Measurements from ENCODE around the gene GNAZ.
A peak's percentile ranks its signal among the peaks of the same experiment; 100 is the strongest.
"Not testable (repeated sequence)": the region's sequence is repeated elsewhere in the genome, so short reads cannot be mapped to it uniquely, and the experiment has no call there.

The GNAZ gene

DNA sequence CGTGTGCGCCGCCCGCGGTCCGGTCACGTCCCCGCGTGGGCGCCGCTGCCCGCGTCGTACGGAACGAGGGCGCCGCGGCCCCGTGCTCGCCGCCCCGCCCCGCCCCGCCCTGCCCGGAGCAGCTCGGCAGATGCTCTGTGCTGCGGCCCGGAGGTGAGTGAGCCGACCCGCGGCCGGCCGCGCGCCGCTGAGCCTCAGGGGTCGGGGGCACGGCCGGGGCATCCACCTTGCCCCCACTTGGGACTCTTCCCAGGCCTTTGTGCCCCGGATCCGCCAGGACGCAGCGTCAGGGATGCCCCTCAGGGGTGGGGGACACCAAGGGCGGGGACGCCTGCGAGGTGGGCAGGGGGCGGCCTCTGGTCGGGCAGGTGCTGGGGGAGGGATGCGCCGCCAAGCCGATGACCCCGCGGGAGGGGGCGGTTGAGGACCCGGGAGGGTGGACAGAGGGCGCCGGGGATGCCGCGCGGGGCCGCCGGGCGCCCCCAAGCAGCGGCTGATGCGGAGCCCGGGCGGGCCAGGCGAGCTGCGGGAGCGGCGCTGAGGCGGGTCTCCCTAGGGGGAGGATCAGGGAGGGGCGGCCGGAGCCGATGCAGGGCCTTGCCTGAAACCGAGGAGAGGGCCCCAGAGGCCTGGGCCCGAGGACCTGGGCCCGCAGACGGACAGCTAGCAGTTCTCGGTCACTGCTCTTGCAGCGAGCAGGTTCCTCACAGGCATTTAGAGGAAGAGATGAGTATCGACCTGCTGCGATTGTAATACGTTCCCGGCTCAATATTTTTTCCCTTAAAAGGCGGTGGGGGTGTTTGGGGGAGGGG, at the start of gene GNAZ:
Gene GNAZ (plus strand): TSS at position 102 of the 812 bp plus-strand sequence. CDS start 25,177 bp downstream, outside the sequence.
- no peak for DNase-seq

DNA sequence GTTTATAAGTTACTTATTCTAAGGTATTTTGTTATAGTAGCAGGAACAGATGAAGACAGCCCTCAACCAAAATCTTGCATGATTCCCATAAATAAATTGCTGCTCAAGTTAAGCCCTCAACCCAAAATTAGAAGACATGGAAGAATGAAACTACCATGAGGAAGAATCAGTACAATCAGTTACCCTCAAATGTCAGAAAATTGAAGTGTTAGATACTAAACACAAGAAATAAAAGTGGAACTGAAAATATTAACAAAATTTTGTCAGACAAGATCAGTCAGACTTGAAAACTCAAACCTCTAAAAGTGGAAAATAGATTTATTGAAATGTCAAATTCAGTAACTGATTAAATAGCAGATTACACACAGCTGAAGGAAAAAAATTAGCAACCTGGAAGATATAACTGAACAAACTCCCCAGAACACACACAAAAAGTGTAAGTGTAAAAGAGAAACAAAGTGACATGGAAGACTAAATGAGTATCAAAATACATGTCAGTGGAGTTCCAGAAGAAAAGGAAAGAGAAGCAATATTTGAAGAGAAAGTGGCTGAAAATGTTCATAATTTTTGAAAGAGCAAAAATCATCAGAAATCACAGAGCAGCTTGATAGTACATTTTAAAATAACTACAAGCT, 49.5 kb upstream of the GNAZ start:
- no peak for DNase-seq

DNA sequence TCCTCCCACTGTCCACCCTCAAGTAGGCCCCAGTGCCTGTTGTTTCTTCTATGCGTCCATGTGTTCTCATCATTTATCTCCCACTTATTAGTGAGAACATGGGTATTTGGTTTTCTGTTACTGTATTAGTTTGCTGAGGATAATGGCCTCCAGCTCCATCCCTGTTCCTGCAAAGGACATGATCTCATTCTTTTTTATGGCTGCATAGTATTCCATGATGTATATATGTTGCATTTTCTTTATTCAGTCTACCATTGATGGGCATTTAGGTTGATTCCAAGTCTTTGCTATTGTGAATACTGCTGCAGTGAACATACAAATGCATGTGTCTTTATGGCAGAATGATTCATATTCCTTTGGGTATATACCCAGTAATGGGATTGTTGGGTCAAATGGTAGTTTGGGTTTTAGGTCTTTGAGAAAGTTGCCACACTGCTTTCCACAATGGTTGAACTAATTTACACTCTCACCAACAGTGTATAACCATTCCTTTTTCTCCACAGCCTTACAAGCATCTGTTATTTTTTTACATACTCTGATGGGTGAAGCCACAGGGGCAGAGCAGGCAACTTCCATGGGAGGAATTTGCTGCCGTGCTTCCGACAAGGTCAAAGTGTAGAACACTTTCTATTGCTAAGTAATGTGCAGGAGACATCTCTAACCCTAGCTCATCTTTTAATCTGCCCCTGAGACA, 48.5 kb upstream of the GNAZ start:
- DNase-seq = not testable (repeated sequence)

DNA sequence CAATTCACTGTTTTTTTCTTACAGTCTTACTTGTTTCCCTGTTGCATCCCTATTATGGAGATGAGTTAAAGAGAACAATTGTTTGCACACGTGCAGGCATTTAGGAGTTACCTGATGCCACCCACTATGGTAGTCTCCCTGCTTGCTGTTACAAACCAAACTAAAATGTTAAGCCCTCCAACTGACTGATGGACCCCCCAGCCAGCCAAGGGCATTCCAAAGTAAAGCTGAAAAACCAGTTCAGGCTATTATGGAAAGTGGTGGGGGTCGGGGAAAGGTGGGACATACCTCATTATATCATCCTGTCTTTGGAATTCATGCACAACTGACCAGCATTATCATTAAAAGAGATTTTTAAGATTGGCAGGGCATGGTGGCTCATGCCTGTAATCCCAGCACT, 47.0 kb upstream of the GNAZ start:
- no peak for DNase-seq

DNA sequence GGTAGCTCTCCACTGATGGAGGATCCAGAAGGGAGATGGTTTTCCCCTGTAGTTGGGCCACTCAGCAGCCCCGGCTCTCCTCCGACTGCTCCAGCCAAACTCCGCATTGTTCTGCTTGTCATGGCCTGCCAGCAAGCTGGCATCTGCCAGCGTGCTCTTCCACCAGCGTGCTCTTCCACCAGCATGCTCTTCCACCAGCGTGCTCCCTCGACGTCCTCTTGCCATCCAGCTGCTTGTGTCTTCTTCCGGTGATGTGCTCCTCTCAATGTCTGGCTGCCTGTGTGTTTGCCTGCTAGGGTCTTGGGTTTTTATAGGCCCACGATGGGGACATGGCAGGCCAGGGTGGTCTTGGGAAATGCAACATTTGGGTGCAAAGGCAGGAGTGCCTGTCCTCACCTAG, 43.5 kb upstream of the GNAZ start:
- no peak for DNase-seq

DNA sequence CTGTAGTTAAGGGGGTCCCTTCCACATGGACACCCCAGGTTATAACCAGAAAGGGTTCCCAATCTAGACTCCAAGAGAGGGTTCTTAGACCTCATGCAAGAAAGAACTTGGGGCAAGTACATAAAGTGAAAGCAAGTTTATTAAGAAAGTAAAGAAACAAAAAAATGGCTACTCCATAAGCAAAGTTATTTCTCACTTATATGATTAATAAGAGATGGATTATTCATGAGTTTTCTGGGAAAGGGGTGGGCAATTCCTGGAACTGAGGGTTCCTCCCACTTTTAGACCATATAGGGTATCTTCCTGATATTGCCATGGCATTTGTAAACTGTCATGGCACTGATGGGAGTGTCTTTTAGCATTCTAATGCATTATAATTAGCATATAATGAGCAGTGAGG, 42.5 kb upstream of the GNAZ start:
- DNase-seq = not testable (repeated sequence)

DNA sequence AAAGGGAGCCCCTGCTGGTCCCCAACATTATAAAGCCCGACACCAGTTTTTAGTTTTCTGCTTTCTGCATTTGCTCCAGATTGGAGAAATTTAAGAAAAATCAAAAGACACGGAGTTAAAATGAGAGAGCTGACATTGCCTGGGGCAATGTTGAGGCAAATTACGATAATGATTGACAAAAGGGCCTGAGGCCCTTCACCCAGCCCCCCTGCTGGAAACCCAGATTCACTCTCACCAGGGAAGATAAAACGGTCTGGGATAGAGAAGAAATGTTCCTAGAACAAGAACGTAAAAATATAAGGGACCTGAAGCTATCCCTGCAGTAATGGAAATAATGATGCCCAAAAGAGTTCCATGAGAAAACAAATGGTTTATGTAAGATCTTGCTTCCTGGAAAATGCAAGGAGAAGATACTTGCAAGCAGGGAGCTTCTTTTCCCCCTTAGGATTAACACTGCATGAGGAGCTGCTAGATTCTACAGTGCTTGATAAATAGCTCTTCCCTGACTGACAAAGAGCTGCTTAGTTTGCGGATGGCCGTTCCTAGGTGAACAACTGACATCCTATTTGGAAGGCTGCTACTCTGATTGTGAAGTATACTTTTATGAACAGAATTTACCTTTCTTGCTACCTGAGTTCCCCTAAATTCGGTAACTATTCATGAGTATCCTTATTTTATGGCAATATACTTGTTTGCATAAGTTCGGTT, 40.6 kb upstream of the GNAZ start:
- DNase-seq = no peak

DNA sequence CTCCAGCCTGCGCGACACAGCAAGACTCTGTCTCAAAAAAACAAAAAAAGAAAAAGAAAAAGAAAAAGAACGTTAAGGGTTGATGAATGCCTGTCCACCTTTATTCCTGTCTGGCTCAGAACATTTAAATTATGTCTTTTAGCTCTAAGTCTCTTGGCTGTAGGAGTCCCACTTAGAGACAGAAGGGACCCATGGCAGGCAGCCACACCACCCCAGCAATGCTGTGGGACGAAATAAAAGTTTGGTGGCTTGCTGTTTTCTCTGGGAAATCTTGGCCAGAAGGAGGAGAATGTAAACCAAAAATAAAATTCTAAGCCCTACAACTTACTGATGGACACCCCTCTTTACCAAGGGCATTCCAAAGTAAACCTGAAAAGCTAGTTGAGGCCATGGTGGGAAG, 38.9 kb upstream of the GNAZ start:
- DNase-seq = no peak

DNA sequence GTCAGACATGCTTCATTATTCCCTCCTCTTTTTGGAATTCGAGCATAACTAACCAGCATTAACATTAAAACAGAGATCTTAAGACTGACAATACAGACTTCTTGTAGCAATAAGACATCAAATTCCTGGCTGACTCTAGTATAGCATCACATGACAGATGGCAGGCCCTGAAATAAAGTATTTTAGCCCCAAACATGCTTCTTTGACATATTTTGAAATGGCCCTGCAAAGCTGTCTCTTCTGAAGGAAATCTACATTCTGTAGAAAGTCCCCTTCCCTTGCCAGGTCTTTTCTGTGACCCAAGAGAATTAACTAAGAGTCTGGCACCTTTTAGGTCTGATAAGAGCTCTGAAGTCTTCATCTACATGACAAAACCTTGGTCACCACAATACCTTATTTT, 38.5 kb upstream of the GNAZ start:
- DNase-seq = no peak

DNA sequence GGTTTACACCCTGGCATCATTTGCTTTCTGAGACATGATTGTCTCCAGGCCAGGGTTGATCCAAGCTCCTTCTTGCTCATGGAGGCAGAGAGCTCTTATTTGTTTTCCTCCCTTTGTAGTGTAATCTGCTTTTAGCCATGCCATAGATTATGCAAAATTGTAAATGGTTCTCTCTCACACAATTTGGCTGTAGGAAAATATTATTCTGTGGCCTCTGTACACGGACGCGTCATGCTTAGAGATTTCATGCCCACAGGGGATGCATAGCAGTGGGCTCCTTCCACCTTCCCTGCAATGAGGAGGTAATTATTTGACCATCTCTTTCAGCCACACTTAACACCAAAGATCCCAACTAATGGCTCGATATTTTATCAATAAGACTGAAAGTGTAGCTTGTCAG, 37.7 kb upstream of the GNAZ start:
- DNase-seq = no peak

DNA sequence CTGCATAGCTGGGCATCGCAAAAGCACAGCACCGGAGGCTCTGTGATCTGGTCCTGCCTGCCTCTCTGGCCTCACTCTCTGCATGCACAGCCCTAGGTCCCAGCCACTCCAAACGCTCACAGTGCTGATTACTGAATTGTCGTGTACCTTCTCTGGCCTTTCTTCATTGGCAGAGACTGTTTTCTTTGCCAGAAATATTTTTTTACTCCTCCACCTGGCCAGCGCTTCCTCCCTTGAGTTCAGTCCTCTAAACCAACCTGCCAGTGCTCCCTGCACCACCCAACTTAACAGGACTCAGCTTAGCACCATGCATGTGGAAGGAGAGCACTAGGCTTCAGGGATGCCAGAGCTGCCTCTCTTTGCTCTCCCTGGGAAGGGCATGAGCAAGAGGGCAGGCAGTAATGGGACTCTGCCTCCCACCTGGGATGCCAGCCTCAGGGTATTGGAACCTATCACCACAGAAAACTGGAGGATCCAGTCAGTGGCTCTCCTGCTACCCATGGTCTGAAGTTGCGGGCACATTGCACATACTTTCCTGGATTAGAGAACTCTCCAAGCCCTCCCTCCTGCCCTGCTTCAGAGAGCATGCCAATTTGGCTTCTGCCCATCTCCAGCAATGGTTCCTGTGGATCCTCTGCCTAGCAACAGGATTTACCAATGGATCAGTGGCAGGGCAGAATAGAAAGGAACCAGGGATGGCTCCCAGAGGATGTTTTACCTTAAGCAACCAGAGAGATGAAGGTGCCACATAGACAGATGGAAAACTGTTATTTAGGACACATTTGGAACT, 37.0 kb upstream of the GNAZ start:
- no peak for DNase-seq

DNA sequence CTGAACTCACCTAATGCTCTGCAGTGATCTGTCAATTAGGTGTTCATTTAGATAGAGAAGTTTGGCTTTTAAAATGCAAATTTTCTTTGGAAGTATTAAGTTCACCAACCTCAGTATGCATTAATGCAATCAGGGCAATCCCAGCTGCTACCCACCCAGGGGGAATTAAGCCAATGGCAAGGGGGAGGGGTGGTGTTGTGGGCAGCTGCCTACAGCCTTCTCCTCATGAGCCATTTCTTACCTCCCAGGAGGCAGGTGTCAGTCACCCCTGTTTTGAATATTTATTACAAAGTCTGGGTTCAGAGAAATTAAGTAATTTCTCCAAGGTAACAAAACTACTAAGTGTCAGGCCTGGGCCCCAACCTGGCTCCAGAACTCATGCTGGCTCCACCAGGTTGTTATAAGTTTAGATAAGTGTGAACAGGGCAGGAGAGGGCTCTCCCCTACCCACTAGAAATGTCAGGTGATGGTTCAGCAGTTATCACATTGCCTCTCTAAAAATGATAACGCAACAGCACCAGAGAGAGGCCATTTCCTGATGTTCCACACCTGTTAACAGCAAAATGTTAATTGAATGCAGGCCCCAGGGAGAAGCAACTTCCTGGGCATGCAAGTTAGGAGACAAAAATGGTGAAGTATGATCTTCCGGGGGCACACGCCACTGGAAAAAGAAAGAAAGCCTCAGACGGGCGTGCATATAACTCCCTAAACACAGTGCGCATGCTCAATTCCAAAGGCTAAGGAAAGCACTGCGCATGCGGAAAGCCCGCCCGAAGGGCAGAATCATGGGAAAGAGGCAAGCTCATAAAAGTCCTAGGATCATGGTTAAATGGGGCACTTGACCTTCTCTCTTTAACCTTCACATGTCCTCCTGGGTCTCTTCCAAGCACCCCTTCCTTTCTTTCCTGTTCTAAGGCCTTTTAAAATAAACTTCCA, 35.4 kb upstream of the GNAZ start:
- DNase-seq = no peak

DNA sequence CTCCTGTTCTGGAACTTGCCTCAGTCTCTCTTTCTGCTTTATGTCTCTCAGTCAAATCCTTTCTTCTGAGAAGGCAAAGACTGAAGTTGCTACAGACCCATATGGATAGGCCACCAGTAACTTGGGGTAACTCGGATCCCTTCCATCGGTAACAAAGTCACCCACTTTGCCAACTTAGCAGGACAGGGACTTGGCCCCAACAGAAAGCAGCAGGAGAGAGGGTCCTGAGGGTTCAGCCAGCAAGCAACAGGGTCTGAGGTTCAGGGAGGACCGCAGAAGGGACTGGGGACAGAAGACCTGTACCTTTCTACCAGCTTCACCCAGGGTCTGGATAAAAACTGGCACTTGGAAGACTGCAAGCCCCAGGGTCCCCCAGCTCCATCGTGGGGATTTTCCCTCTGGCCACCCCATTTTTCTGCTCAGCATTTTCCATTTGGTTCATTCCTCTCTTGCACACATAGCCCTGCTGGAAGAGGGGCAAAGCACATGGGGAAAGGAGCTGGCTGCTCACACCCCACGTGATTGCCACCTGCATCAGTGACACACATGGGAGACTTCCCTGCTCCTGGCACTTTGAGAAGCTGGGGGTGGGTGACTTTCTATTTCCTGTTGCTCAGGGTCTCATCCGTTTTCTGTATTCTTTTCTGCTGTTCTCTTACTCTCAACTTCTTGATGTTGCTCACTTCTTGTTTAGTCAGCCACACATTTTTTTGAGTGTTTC, 34.6 kb upstream of the GNAZ start:
- peak; percentile 18 for DNase-seq

DNA sequence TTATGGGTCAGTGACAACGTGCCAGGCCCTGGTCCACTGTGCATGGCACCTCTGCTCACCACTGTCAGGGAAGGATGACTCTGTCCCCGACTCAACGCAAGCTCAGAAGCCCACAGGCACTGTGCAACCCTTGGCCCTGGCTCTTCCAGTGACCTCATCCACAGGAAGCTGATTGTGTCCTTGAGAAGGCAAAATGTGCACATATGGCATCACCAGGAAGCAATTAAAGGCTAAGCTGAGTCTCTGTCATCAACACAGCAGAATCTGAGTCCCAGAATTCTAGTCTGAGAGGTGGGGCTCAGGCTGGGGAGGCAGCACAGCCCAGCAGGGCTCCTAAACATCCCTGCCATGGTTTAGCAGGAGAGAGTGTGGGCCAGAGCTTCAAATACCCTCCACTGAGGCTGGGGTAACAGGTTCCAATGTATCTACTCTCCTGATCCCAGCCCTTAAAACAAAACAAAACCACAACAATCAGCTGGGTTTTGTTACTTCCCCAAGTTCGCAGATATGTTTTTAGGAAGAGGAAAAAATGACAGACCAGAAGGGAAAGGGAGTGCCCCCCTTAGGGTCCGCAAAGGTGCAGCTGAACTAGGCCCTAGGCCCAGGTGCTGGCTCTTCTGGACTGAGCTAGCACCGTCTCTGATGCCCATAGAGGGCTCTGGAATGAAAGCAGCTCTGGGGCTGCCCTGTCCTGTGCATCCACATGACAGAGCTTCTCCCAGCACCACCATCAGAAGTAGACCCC, 33.5 kb upstream of the GNAZ start:
- no peak for DNase-seq

DNA sequence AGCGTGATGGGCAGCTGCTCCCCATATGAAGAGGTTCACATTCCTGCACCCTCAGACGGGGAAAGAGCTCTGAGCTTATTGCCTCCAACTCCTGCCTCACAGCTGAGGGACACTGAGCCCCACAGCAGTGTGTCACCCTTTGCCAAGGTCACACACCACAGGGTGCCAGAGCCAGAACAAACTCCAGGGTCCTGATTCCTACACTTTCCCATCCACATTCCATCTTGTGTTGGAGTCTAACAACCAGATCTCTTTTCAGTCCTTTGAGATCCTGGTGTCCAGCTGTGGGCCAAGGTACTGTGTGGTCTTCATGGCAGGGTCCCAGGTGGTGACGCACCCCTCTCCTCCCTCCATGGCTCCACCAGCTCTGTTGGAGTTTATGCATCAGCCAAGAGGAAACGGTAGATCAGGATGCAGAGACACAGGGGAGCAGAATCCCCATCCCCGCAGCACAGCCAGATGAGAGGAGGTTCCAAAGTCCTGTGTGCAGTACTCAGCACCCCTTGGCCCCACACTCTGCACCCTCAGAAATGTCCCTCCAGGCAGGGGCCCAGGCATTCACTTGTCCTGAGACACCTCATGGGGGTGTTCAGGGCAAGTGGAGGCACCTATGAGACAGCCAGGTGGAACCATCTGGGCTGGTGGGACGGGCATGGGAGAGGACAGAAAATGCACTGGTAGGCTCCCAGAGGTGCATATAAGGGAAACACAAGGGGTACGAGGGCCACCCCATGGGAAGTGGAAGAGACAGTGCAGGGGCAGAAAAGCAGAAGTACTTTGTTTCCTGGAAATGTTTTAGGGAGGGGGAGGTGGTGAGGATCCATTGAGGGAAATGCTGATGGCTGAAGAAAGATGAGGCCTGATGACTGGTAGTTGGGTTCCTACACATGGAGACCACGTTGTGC, 32.6 kb upstream of the GNAZ start:
- DNase-seq = no peak

DNA sequence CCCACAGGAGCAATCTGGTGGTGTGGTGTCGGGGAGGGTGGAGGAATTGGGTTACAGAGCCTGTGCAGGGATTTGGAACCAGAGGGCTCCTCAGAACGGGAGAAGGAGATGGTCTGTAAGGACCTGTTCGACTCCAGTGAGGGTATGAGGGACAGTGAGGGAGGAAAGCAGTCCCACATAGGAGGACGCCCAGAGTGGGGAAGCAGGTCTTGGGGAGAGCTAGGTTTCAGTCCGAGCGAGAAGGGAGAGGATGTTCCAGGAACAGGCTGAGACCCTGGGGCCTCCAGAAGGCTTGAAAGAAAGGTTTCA, 32.0 kb upstream of the GNAZ start:
- no peak for DNase-seq

DNA sequence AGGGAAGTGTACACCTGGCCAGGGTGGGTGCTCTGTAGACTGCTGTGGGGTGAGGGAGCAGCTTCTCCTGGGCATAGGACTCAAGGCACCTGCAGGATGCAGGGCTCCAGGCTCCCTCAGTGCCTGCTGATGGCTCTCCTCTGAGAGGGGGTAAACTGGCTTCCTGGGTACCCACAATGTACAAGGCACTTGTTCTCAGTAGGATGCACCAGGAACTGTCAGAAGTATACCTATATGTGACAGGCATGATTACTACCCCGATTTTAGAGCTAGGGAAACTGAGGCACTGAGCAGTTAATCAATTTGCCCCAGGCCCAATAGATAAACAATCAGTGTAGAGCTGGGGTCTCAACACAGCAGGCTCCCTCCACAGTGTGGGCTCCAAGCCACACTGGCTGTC, 31.4 kb upstream of the GNAZ start:
- DNase-seq = no peak

DNA sequence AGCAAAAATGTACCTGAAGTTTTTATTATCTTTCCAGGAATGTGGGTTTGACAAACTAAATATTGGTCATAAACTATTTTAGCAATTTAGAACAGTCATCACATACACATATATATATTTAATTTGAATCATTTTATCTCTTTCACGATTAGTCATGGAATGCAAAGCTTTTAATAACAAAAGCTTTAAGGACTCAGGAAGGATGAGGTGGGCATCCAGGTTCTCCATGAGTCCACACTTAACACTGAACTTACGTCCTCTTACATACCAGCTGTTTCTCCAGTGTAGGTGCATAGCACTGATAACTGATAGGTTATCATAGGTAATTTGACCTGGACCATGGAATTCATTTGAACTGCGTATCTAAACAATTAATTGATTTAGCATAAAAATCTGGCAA, 28.1 kb upstream of the GNAZ start:
- DNase-seq = no peak

DNA sequence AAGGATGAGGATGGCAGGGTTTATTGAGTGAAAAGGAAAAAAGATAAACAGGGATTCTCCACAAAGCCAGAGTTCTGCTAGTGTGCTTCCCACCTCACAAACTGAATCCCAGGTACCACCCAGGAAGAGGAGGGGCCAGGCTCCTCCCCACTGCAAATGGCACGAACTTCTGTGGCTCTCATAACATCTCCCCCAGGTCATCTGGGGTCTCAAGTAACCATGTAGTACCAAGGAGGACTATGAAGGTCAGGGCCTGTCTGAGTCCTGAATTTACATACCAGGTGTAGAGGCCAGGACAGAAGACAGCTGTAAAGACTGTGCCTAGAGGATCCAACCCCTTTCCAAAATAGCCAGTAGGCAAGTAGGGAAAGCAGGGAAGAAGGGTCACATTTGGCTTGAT, 25.7 kb upstream of the GNAZ start:
- DNase-seq = no peak

All from stimulated activated CD4-positive, alpha-beta T cell treated with anti-CD3 and anti-CD28 coated beads, Interleukin-4, amount 100 ng/mL, for 24 hours (primary cell).